CD4-positive, CD25-positive, alpha-beta regulatory T cell (primary cell): ENCODE results near the gene DLG2. TPM values are rescaled to one million over a fixed set of nuclear protein-coding genes. Genes with fewer than 3 reads are reported as not detected.

Experiments used
- ATAC-seq, 2 donors: fragments of 150-1000 bp; cut with Tn5 transposase; one replicate each; pipeline ENCODE4 v1.10.0; 2021; ENCODE audit warnings: low read depth in 2 of 2, moderate number of reproducible peaks in 2 of 2, moderate library complexity in 1 of 2
- DNase-seq, 3 donors: peaks; one replicate each; pipeline versions ENCODE4 v3.0.0 to v3.0.0-alpha.2; 2012 to 2022; ENCODE audit warnings: mixed read lengths in 1 of 3
- H3K27ac ChIP-seq: one replicate; pipeline ENCODE4 v1.7.0; 2013; ENCODE audit warnings: mild to moderate bottlenecking, low read length; ENCODE audit not compliant: insufficient read depth, poor library complexity, severe bottlenecking
- H3K27me3 ChIP-seq: one replicate; pipeline ENCODE4 v1.7.0; 2013; ENCODE audit warnings: low read length; ENCODE audit not compliant: control insufficient read depth, insufficient read depth
- H3K36me3 ChIP-seq: one replicate; pipeline ENCODE4 v1.7.0; 2013; ENCODE audit warnings: mild to moderate bottlenecking, low read length, moderate library complexity; ENCODE audit not compliant: control insufficient read depth, insufficient read depth
- H3K4me1 ChIP-seq: 2 replicates; pipeline ENCODE4 v1.7.0; 2013; ENCODE audit warnings: mild to moderate bottlenecking, low read length; ENCODE audit not compliant: insufficient read depth, control insufficient read depth, poor library complexity, severe bottlenecking
- H3K4me3 ChIP-seq: one replicate; pipeline ENCODE4 v1.7.0; 2013; ENCODE audit warnings: low read depth, mild to moderate bottlenecking, low read length, moderate library complexity
- H3K9me3 ChIP-seq, 2 experiments: 1 replicate in 1 of 2; 2 replicates in 1 of 2; pipeline ENCODE4 v1.7.0; 2013; ENCODE audit warnings: low read length in 2 of 2, mild to moderate bottlenecking in 1 of 2, moderate library complexity in 1 of 2; ENCODE audit not compliant: control insufficient read depth in 2 of 2
- H3K27ac Mint-ChIP-seq, 3 donors: one replicate each; pipeline ENCODE4 v1.8.0; 2020 to 2022; ENCODE audit warnings: mild to moderate bottlenecking in 3 of 3, mixed read lengths in 3 of 3, moderate library complexity in 2 of 3
- H3K27me3 Mint-ChIP-seq: one replicate; pipeline ENCODE4 v1.8.0; 2022; ENCODE audit warnings: mild to moderate bottlenecking, mixed read lengths
- H3K36me3 Mint-ChIP-seq: one replicate; pipeline ENCODE4 v1.8.0; 2020; ENCODE audit warnings: mixed read lengths
- H3K4me1 Mint-ChIP-seq, 4 donors: one replicate each; pipeline ENCODE4 v1.8.0; 2020 to 2022; ENCODE audit warnings: mixed read lengths in 4 of 4, mild to moderate bottlenecking in 1 of 4
- H3K4me3 Mint-ChIP-seq, 4 donors: one replicate each; pipeline ENCODE4 v1.8.0; 2020 to 2022; ENCODE audit warnings: mild to moderate bottlenecking in 4 of 4, mixed read lengths in 4 of 4, moderate library complexity in 3 of 4
- H3K9me3 Mint-ChIP-seq, 7 donors: one replicate each; pipeline ENCODE4 v1.8.0; 2020 to 2022; ENCODE audit warnings: mixed read lengths in 7 of 7, mild to moderate bottlenecking in 3 of 7, moderate library complexity in 2 of 7
- polyA plus RNA-seq, 4 donors: library from polyadenylated mRNA; unstranded; fragments of 300-500 nt; fragmentation: Illumina TruSeq; gene quantifications; one replicate each; pipeline ENCODE4 v1.2.3, GENCODE V29; 2021
- total RNA-seq: library from RNA; stranded (reverse); gene quantifications from one replicate; pipeline ENCODE4 v1.2.3, GENCODE V29; 2022

DLG2 gene
- total and polyA plus RNA-seq, 5 donors from 2014 or later, result 0.26 to 2.0 (median 0.94) TPM

DNA sequence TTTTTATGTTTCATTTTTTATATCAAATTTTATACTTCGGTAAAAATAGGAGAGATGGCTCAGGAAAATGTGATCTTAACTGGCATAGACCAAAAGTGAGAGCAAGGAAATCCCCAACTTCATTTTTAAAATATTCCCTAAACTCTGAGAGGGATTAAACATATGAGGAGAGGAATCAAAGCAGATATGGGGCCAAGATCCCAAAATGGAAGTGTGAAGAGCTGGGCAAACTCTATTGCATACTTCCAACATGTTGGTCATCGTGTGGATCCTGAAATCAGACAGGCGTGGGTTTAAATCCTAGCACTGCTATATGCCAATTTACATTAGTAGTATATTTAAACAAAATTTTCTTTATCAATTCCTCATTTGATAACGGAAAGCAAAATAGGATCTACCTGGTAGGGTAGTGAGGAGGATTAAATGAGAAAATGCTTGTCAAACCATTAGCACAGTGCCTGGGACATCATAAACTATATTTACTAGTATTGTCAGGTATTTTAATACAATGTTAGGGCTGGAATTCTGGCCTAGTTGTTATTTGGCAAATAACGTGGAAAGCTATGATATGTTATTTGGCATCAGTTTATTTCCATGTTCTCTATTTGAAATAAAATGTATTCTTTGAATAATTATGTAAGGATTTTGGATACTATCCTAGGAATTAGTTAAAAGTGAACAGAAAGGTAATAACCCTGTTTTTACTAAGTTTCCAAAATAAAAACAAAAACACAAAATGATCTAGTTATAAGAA lies 1948.1 kb downstream of the DLG2 start:
- H3K4me1 Mint-ChIP-seq, result no peaks in the 10 kb centered on the region
- no peaks in the 10 kb centered on the region for H3K36me3 Mint-ChIP-seq
- peaks cover 0 to 2% (median 0%) of the 10 kb centered on the region in 7 donors for H3K9me3 Mint-ChIP-seq
- H3K4me3 ChIP-seq, result no peak overlapping the region
- no peaks in the 10 kb centered on the region for H3K4me1 ChIP-seq
- no peak overlapping the region for H3K27ac ChIP-seq
- no peaks in the 10 kb centered on the region for H3K27me3 ChIP-seq
- no peaks in the 10 kb centered on the region for H3K9me3 ChIP-seq
- DNase-seq, result no peak
- H3K36me3 ChIP-seq, result no peaks in the 10 kb centered on the region
- H3K4me3 Mint-ChIP-seq, result no peak overlapping the region
- ATAC-seq, result no peak
- peaks cover 4% of the 10 kb centered on the region for H3K27me3 Mint-ChIP-seq
- no peak overlapping the region for H3K27ac Mint-ChIP-seq

DNA sequence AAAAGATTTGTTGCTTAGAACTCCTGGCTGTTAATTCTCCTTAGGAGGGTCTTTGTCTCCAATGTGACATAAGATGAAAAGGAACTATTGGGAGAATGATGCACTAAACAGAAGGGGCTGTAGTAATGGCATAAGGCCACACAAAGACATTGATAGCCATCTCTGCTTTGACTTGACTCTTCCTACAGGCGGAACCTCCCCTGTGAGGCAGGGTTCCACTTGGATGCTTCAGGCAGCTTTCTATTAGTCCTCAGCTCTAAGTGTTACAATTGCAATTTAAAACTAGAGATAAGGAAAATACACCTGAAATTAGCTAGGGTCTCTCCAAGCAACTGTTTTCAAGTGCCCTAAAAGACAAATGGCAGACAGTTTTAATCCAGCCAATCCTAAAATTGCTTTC lies 1949.4 kb downstream of the DLG2 start:
- Histone ChIP-seq H3K36me3 (no peaks in the 10 kb centered on the region), H3K27me3 (no peaks in the 10 kb centered on the region), H3K9me3 (no peaks in the 10 kb centered on the region), H3K27ac (no peak overlapping the region), H3K4me1 (no peaks in the 10 kb centered on the region), H3K4me3 (no peak overlapping the region)
- ATAC-seq, result no peak
- Mint-ChIP-seq H3K36me3 (no peaks in the 10 kb centered on the region), H3K9me3 (peaks cover 0 to 2% (median 0%) of the 10 kb centered on the region in 7 donors), H3K4me3 (no peak overlapping the region), H3K27ac (no peak overlapping the region), H3K27me3 (peaks cover 4% of the 10 kb centered on the region), H3K4me1 (no peaks in the 10 kb centered on the region)
- no peak for DNase-seq

DNA sequence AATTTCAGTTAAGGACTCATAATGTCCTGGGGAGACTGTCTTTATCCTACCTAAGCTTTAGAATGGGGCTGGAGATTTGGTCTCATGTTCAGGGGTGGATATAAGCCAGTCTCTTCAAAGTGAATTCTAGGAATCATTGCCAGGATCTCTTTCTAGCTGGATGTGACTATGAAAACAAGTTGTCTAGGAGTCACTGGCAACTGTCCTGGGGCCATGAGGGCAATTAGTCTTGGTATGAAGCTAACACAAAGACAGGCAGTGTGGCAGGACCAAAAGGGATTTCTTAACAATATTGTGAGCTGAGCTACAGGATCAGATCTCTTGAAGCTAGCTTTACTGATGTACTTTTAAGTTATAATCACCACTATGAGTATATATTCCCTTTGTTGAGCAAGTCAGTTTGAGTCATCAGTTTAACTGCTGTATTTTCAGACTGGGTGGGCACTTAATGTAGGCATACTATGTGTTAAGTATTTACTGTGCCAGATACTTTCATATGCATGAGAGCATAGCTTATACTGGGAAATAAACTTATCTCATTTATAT lies 1951.0 kb downstream of the DLG2 start:
- H3K4me3 Mint-ChIP-seq, result no peak overlapping the region
- no peak overlapping the region for H3K27ac ChIP-seq
- H3K27me3 ChIP-seq, result no peaks in the 10 kb centered on the region
- no peak overlapping the region for H3K27ac Mint-ChIP-seq
- no peaks in the 10 kb centered on the region for H3K36me3 ChIP-seq
- no peak overlapping the region for H3K4me3 ChIP-seq
- no peaks in the 10 kb centered on the region for H3K4me1 Mint-ChIP-seq
- no peaks in the 10 kb centered on the region for H3K9me3 ChIP-seq
- ATAC-seq, result no peak
- no peak for DNase-seq
- peaks cover 4% of the 10 kb centered on the region for H3K27me3 Mint-ChIP-seq
- no peaks in the 10 kb centered on the region for H3K4me1 ChIP-seq
- H3K9me3 Mint-ChIP-seq, result peaks cover 0 to 3% (median 0%) of the 10 kb centered on the region in 7 donors
- no peaks in the 10 kb centered on the region for H3K36me3 Mint-ChIP-seq

DNA sequence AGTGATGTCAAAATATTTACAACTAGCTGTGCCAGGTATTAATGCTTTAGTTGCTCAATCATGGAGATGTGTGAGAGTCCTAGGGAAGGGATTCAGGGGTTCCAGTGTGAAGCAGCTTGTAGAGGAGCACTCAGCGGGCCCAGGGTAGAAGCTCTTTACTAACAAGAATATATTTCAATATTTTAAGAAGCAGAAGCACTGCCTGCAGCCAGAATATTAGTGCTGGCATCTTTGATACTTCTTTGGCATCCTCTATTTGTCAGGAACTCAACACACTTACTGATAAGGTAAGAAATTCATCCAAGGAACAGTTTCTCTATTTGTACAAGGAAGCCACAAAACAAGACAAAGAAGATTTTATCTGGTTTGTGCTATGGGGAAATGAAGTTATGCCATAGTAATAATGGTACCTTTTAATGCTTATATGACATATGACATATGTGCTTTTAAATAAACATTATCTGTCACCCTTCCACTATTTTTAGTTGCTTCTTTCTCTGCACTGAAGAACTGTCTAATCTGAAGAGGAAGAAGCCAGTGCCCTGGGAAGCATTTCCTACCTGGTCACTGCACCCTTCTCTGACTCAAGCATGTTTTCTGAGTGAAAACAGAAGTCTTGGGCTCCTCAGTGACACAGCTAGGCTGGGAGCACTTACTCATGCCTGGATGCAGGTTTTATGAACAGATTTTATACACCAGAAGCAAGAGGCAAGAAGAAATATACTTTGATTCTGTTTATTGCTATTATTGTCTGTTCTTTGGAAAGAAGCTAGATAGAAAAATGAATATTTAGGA lies 1952.8 kb downstream of the DLG2 start:
- ATAC-seq, result no peak
- no peak overlapping the region for H3K27ac ChIP-seq
- no peaks in the 10 kb centered on the region for H3K4me1 ChIP-seq
- no peaks in the 10 kb centered on the region for H3K9me3 ChIP-seq
- H3K4me3 Mint-ChIP-seq, result no peak overlapping the region
- H3K4me3 ChIP-seq, result no peak overlapping the region
- H3K27ac Mint-ChIP-seq, result no peak overlapping the region
- no peaks in the 10 kb centered on the region for H3K4me1 Mint-ChIP-seq
- no peaks in the 10 kb centered on the region for H3K36me3 ChIP-seq
- H3K27me3 Mint-ChIP-seq, result peaks cover 4% of the 10 kb centered on the region
- H3K36me3 Mint-ChIP-seq, result no peaks in the 10 kb centered on the region
- H3K27me3 ChIP-seq, result no peaks in the 10 kb centered on the region
- peaks cover 0 to 3% (median 0%) of the 10 kb centered on the region in 7 donors for H3K9me3 Mint-ChIP-seq
- DNase-seq, result no peak

DNA sequence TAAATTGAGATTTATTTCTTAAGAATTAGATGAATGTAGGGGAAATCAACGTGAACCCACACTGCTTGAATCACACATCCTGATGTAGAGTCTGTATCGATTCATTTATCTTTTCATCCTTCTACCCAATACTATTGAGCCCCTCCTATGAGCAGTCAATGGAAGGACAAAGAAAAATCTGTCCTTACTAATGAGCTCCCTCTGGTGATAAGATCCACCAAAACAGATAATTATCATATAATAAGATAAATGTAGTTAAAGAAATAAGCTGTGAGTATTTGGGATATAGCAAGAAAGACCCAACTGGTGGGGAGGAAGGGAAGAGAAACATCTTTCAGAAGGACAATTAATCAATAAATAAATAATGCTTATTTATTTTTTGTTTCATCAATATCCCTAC lies 1955.9 kb downstream of the DLG2 start:
- no peak for DNase-seq
- no peak overlapping the region for H3K27ac ChIP-seq
- no peaks in the 10 kb centered on the region for H3K4me1 Mint-ChIP-seq
- no peak for ATAC-seq
- H3K4me3 Mint-ChIP-seq, result no peak overlapping the region
- H3K9me3 Mint-ChIP-seq, result peaks cover 0 to 3% (median 0%) of the 10 kb centered on the region in 7 donors
- H3K27ac Mint-ChIP-seq, result no peak overlapping the region
- no peaks in the 10 kb centered on the region for H3K27me3 Mint-ChIP-seq
- H3K9me3 ChIP-seq, result no peaks in the 10 kb centered on the region
- no peaks in the 10 kb centered on the region for H3K36me3 Mint-ChIP-seq
- H3K36me3 ChIP-seq, result no peaks in the 10 kb centered on the region
- H3K27me3 ChIP-seq, result no peaks in the 10 kb centered on the region
- no peaks in the 10 kb centered on the region for H3K4me1 ChIP-seq
- H3K4me3 ChIP-seq, result no peak overlapping the region

DNA sequence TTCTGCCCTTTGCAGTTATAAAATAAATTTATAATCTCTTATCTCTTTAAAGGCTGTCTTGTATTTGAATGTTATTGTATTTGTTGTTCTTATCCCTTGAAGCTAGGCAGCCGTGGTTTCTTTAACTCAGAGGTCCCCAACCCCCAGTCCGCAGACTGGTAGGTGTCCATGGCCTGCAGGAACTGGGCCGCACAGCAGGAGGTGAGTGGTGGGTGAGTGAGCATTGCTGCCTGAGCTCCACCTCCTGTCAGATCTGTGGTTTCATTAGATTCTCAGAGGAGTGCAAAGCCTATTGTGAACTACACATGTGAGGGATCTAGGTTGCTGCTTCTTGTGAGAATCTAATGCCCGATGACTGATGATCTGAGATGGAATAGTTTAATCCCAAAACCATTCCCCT lies 1961.0 kb downstream of the DLG2 start:
- Histone ChIP-seq H3K9me3 (no peaks in the 10 kb centered on the region), H3K27ac (no peak overlapping the region), H3K36me3 (no peaks in the 10 kb centered on the region), H3K4me1 (no peaks in the 10 kb centered on the region), H3K4me3 (no peak overlapping the region), H3K27me3 (peaks cover 3% of the 10 kb centered on the region)
- Mint-ChIP-seq H3K27ac (no peak overlapping the region), H3K27me3 (no peaks in the 10 kb centered on the region), H3K9me3 (peaks cover 0 to 2% (median 0%) of the 10 kb centered on the region in 7 donors), H3K4me3 (no peak overlapping the region), H3K4me1 (no peaks in the 10 kb centered on the region), H3K36me3 (no peaks in the 10 kb centered on the region)
- DNase-seq (no peak), ATAC-seq (no peak)

DNA sequence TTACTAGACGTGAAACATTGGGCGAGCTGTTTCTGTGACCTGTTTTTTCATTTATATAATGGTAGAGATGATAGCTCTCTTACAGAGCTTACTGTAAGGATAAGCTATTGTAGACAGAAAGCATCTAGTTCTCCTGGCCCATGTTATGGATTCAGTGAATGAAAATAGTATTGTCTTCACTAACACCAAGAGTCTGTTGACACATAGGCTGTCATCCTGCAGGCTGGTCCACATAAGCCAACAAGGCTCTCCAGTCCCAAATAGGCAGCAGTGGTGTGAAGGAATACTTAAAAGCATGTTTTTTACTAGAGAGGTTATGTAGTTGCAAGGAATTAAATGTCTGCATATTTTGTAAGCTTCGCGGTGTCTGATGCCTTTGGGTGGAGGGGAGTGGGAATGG lies 1963.2 kb downstream of the DLG2 start:
- Histone ChIP-seq H3K27me3 (peaks cover 3% of the 10 kb centered on the region), H3K4me3 (no peak overlapping the region), H3K27ac (no peak overlapping the region), H3K9me3 (no peaks in the 10 kb centered on the region), H3K4me1 (no peaks in the 10 kb centered on the region), H3K36me3 (no peaks in the 10 kb centered on the region)
- peaks cover 0 to 2% (median 0%) of the 10 kb centered on the region in 7 donors for H3K9me3 Mint-ChIP-seq
- DNase-seq, result no peak
- no peak for ATAC-seq
- no peaks in the 10 kb centered on the region for H3K36me3 Mint-ChIP-seq
- H3K27me3 Mint-ChIP-seq, result no peaks in the 10 kb centered on the region
- no peak overlapping the region for H3K4me3 Mint-ChIP-seq
- H3K27ac Mint-ChIP-seq, result no peak overlapping the region
- no peaks in the 10 kb centered on the region for H3K4me1 Mint-ChIP-seq
